ENCODE data around the gene FXYD7.

DNA sequence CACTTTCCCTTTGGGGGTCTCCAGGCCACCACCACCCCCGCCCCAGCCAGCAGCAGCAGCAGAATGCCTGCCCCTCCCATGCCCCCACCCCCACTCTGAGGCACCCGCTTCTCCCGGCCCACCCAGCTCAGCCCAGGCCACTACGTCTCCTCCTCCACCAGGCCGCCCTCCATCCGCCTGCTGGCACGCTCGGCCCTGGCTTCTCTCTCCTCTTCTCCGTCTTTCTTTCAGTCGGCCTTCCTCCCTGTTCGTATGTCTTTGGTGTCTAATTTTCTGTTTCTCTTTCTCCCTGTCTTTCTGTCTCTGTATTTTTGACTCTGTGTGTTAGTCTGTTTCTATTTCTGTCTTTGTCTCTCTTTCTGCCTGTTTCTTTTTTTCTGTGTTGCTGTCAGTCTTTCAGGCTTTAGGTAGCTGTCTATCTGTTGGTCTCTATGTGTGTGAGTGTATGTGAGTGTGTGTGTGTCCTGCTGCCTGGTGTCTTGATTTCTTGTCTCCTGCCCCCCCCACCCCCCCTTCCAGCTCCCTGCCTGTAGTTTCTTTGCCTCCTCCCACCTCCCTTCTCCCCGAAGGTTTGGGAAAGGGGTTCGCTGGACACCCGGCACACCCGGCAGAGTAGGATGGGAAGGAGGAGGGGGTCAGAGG, 8.3 kb upstream of the FXYD7 start, which contains the start of gene LGI4:
- TF ChIP-seq, protein P1, sequence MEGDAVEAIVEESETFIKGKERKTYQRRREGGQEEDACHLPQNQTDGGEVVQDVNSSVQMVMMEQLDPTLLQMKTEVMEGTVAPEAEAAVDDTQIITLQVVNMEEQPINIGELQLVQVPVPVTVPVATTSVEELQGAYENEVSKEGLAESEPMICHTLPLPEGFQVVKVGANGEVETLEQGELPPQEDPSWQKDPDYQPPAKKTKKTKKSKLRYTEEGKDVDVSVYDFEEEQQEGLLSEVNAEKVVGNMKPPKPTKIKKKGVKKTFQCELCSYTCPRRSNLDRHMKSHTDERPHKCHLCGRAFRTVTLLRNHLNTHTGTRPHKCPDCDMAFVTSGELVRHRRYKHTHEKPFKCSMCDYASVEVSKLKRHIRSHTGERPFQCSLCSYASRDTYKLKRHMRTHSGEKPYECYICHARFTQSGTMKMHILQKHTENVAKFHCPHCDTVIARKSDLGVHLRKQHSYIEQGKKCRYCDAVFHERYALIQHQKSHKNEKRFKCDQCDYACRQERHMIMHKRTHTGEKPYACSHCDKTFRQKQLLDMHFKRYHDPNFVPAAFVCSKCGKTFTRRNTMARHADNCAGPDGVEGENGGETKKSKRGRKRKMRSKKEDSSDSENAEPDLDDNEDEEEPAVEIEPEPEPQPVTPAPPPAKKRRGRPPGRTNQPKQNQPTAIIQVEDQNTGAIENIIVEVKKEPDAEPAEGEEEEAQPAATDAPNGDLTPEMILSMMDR (IDR thresholded peaks at IDR 0.05) = no peak
- no peak for TF ChIP-seq POLR2A (IDR thresholded peaks at IDR 0.05)

Measured in esophagus squamous epithelium (tissue), 4 donors.